Measurements from ENCODE around the gene IRAG1.

- TF ChIP-seq CTCF (IDR thresholded peaks at IDR 0.05) (no peak), EZH2 (IDR thresholded peaks at IDR 0.05; ENCODE audit: borderline replicate concordance, insufficient read depth, low read depth, low read length, poor library complexity, severe bottlenecking) (no peak)
These were observed 37.5 kb downstream of the IRAG1 start for GRCh38 chr11:10655943-10656576.

Data from B cell (primary cell).